ENCODE measurements around the gene PGA5. TPM values are rescaled to one million over a fixed set of nuclear protein-coding genes. Genes with fewer than 3 reads are reported as not detected.
"Not testable (repeated sequence)": the region's sequence is repeated elsewhere in the genome, so short reads cannot be mapped to it uniquely, and the experiment has no call there.

The PGA5 gene
- total RNA-seq (2021), result not detected in 2 replicates
- not detected for Bru-seq, nascent RNA
- not detected for BruChase-seq, experiment 1, labeled RNA remaining after a 2-hour chase
- not detected for BruChase-seq, experiment 2, labeled RNA remaining after a 6-hour chase
- long read RNA-seq, result 0 reads

- CTCF ChIA-PET; H3K27me3 ChIP-seq (replicated peaks; ENCODE audit: insufficient read depth, low read depth, low read length, poor library complexity); H3K9me3 ChIP-seq (ENCODE audit: low read depth, low read length, poor library complexity, severe bottlenecking); intact Hi-C loops (cut with micrococcal nuclease; ENCODE audit: unreplicated experiment); H3K4me1 ChIP-seq (ENCODE audit: insufficient read depth, low read length, poor library complexity, severe bottlenecking); BruUV-seq (replicated peaks); H3K27ac ChIP-seq (ENCODE audit: low read depth, low read length, poor library complexity, severe bottlenecking); POLR2A ChIA-PET (ENCODE audit: low non-redundant PET); H3K36me3 ChIP-seq (ENCODE audit: insufficient read depth, low read length, poor library complexity, severe bottlenecking); DNase-seq (ENCODE audit: low spot score); H3K4me3 ChIP-seq (ENCODE audit: low read depth, low read length, poor library complexity, severe bottlenecking): not testable (repeated sequence)
These were observed at the start of gene PGA5 for GRCh38 chr11:61240875-61241274. Gene PGA5 (plus strand): TSS chr11:61241175. CDS start chr11:61241227, 52 bp downstream.

GRCh38 chr11:61193596-61193995 is 47.4 kb upstream of the PGA5 start:
- no peak for DNase-seq (ENCODE audit: low spot score)
- no peaks in the 10 kb centered on the region for H3K9me3 ChIP-seq (ENCODE audit: low read depth, low read length, poor library complexity, severe bottlenecking)
- peaks cover 13% of the 10 kb centered on the region for H3K27me3 ChIP-seq (replicated peaks; ENCODE audit: insufficient read depth, low read depth, low read length, poor library complexity)
- no TSS peak for BruUV-seq (replicated peaks)
- H3K27ac ChIP-seq (ENCODE audit: low read depth, low read length, poor library complexity, severe bottlenecking), result no peak overlapping the region
- H3K36me3 ChIP-seq (ENCODE audit: insufficient read depth, low read length, poor library complexity, severe bottlenecking), result no peaks in the 10 kb centered on the region
- ChIA-PET CTCF (no interaction called here), POLR2A (ENCODE audit: low non-redundant PET) (no interaction called here)
- TF ChIP-seq CTCF (conservative IDR thresholded peaks at IDR 0.05; ENCODE audit: low read depth, low read length), result no peak
- no peak for TF ChIP-seq EZH2 (IDR thresholded peaks at IDR 0.05; ENCODE audit: borderline replicate concordance, low read depth, low read length, poor library complexity, severe bottlenecking)
- no peak overlapping the region for H3K4me3 ChIP-seq (ENCODE audit: low read depth, low read length, poor library complexity, severe bottlenecking)
- H3K4me1 ChIP-seq (ENCODE audit: insufficient read depth, low read length, poor library complexity, severe bottlenecking), result no peaks in the 10 kb centered on the region
- intact Hi-C loops (cut with micrococcal nuclease; ENCODE audit: unreplicated experiment), result no loop called here

DNA sequence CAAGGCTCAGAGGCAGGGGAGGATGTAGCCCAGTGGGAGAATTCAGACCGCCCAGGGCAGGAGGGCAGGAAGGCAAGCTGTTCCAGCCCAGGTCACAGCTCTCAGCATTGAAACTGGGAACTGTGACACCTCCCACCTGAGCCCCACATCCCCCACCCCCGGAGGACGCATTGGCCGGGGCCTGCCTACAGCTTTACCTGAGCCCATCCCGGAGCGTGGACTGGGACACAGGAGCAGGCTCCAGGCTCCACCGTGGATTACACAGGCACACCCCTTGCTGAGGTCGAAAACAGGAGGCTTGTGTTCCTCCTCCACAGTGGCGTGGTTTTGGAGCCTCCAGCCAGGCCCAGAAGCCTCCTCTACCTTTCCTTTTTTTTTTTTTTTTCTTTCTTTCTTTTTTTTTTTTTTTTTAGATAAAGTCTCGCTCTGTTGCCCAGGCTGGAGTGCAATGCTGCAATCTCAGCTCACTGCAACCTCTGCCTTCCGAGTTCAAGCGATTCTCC is 46.8 kb upstream of the PGA5 start:
- TF ChIP-seq EZH2 (IDR thresholded peaks at IDR 0.05; ENCODE audit: borderline replicate concordance, low read depth, low read length, poor library complexity, severe bottlenecking) (no peak), CTCF (conservative IDR thresholded peaks at IDR 0.05; ENCODE audit: low read depth, low read length) (no peak)
- BruUV-seq (replicated peaks), result no TSS peak
- Histone ChIP-seq H3K36me3 (ENCODE audit: insufficient read depth, low read length, poor library complexity, severe bottlenecking) (no peaks in the 10 kb centered on the region), H3K9me3 (ENCODE audit: low read depth, low read length, poor library complexity, severe bottlenecking) (no peaks in the 10 kb centered on the region), H3K4me3 (ENCODE audit: low read depth, low read length, poor library complexity, severe bottlenecking) (no peak overlapping the region), H3K27me3 (replicated peaks; ENCODE audit: insufficient read depth, low read depth, low read length, poor library complexity) (peaks cover 13% of the 10 kb centered on the region), H3K4me1 (ENCODE audit: insufficient read depth, low read length, poor library complexity, severe bottlenecking) (no peaks in the 10 kb centered on the region), H3K27ac (ENCODE audit: low read depth, low read length, poor library complexity, severe bottlenecking) (no peak overlapping the region)
- ChIA-PET POLR2A (ENCODE audit: low non-redundant PET) (no interaction called here), CTCF (no interaction called here)
- intact Hi-C loops (cut with micrococcal nuclease; ENCODE audit: unreplicated experiment), result no loop called here
- no peak for DNase-seq (ENCODE audit: low spot score)

- intact Hi-C loops (cut with micrococcal nuclease; ENCODE audit: unreplicated experiment), result no loop called here
- Histone ChIP-seq H3K27ac (ENCODE audit: low read depth, low read length, poor library complexity, severe bottlenecking) (no peak overlapping the region), H3K4me1 (ENCODE audit: insufficient read depth, low read length, poor library complexity, severe bottlenecking) (no peaks in the 10 kb centered on the region), H3K9me3 (ENCODE audit: low read depth, low read length, poor library complexity, severe bottlenecking) (no peaks in the 10 kb centered on the region), H3K4me3 (ENCODE audit: low read depth, low read length, poor library complexity, severe bottlenecking) (no peak overlapping the region), H3K27me3 (replicated peaks; ENCODE audit: insufficient read depth, low read depth, low read length, poor library complexity) (peaks cover 13% of the 10 kb centered on the region), H3K36me3 (ENCODE audit: insufficient read depth, low read length, poor library complexity, severe bottlenecking) (no peaks in the 10 kb centered on the region)
- no TSS peak for BruUV-seq (replicated peaks)
- ChIA-PET CTCF (no interaction called here), POLR2A (ENCODE audit: low non-redundant PET) (no interaction called here)
- TF ChIP-seq EZH2 (IDR thresholded peaks at IDR 0.05; ENCODE audit: borderline replicate concordance, low read depth, low read length, poor library complexity, severe bottlenecking), result no peak
- TF ChIP-seq CTCF (conservative IDR thresholded peaks at IDR 0.05; ENCODE audit: low read depth, low read length), result no peak
- DNase-seq (ENCODE audit: low spot score), result no peak
These were observed 45.8 kb upstream of the PGA5 start for GRCh38 chr11:61194981-61195695.

All from A673 (cell line).